ENCODE results near the gene RPTOR.
A peak's percentile ranks its signal among the peaks of the same experiment; 100 is the strongest.

RPTOR gene

GRCh38 chr17:80971704-80972304 lies 427.2 kb downstream of the RPTOR start:
- DNase-seq: no peak

- no peak for DNase-seq
These were observed 432.1 kb downstream of the RPTOR start for GRCh38 chr17:80976701-80977100.

- no peak for DNase-seq
These were observed 432.5 kb downstream of the RPTOR start for GRCh38 chr17:80977172-80977571.

GRCh38 chr17:80978499-80979497 lies 434.2 kb downstream of the RPTOR start:
- no peak for DNase-seq

GRCh38 chr17:80979547-80980378 lies 435.1 kb downstream of the RPTOR start:
- DNase-seq: no peak

GRCh38 chr17:80980397-80981061 lies 435.9 kb downstream of the RPTOR start:
- DNase-seq: no peak

- peak; percentile 28 for DNase-seq
These were observed 436.6 kb downstream of the RPTOR start for GRCh38 chr17:80981062-80981902.

GRCh38 chr17:80981929-80982425 lies 437.3 kb downstream of the RPTOR start:
- no peak for DNase-seq

GRCh38 chr17:80982426-80982974 lies 437.9 kb downstream of the RPTOR start:
- no peak for DNase-seq

- no peak for DNase-seq
These were observed 438.9 kb downstream of the RPTOR start for GRCh38 chr17:80983545-80983944.

- no peak for DNase-seq
These were observed 440.1 kb downstream of the RPTOR start for GRCh38 chr17:80984749-80985148.

- no peak for DNase-seq
These were observed 441.4 kb downstream of the RPTOR start for GRCh38 chr17:80986046-80986445.

GRCh38 chr17:80986816-80987475 lies 442.3 kb downstream of the RPTOR start:
- DNase-seq: no peak

- no peak for DNase-seq
These were observed 443.4 kb downstream of the RPTOR start for GRCh38 chr17:80987941-80988461.

GRCh38 chr17:80989586-80989913 lies 444.9 kb downstream of the RPTOR start:
- no peak for DNase-seq

GRCh38 chr17:80990921-80991644 lies 446.4 kb downstream of the RPTOR start:
- DNase-seq: no peak

GRCh38 chr17:80991645-80992076 lies 447.0 kb downstream of the RPTOR start, which contains the start of gene CHMP6:
Gene CHMP6 (plus strand): TSS chr17:80991841. CDS start chr17:80991919, 78 bp downstream.
- DNase-seq: peak; percentile 79

- DNase-seq: no peak
These were observed 447.7 kb downstream of the RPTOR start for GRCh38 chr17:80992077-80992947.
